Uterus (tissue), 4 donors: ENCODE data around the gene GRK6. TPM values are rescaled to one million over a fixed set of nuclear protein-coding genes. Genes with fewer than 3 reads are reported as not detected.

Source experiments
- DNase-seq, 2 donors: peaks; one replicate each; pipeline ENCODE4 v3.0.0-alpha.2; 2019 to 2020
- H3K27ac ChIP-seq, 2 donors: fragments of 200-600 bp; sonication (generic); 1 replicate in 1 of 2; 2 replicates in 1 of 2; pipeline ENCODE4 v1.5.1; 2016 to 2018
- H3K27me3 ChIP-seq, 2 donors: fragments of 200-600 bp; sonication (generic); one replicate each; pipeline ENCODE4 v1.5.1; 2018 to 2019; ENCODE audit warnings: control low read depth in 1 of 2
- H3K36me3 ChIP-seq, 2 donors: fragments of 200-600 bp; sonication (generic); one replicate each; pipeline ENCODE4 v1.5.1; 2019; ENCODE audit warnings: control low read depth in 1 of 2
- H3K4me1 ChIP-seq, 2 donors: fragments of 200-600 bp; sonication (generic); one replicate each; pipeline ENCODE4 v1.5.1; 2018 to 2019; ENCODE audit warnings: control low read depth in 1 of 2
- H3K4me3 ChIP-seq, 2 donors: fragments of 200-600 bp; sonication (generic); 1 replicate in 1 of 2; 2 replicates in 1 of 2; pipeline ENCODE4 v1.5.1; 2018 to 2019; ENCODE audit warnings: mild to moderate bottlenecking in 1 of 2
- H3K9me3 ChIP-seq, 2 donors: fragments of 200-600 bp; sonication (generic); one replicate each; pipeline ENCODE4 v1.5.1; 2019; ENCODE audit warnings: control low read depth in 1 of 2
- POLR2A ChIP-seq, 2 donors: fragments of 450-650 bp; IDR thresholded peaks; one replicate each; pipeline ENCODE4 v1.6.1; 2016; ENCODE audit warnings: antibody characterized with exemption in 2 of 2, mild to moderate bottlenecking in 1 of 2, moderate library complexity in 1 of 2
- intact Hi-C: fragments of 100-400 bp; cut with DNase I; formaldehyde crosslinking; loops from one replicate; pipeline ENCODE4 v1.15.1; 2023; ENCODE audit warnings: low total_unique reads
- total RNA-seq, 4 donors: library from RNA; depleted of rRNA in 3 of 4; stranded (reverse); fragments of >200 nt in 3 of 4; gene quantifications; one replicate each; pipeline versions ENCODE4 v1.1.0 to v1.2.4, GENCODE V29; 2014 to 2023
- TF ChIP-seq, protein P1 (sequence below), 4 experiments: fragments of 200-600 bp in 2 of 4; fragments of 450-650 bp in 2 of 4; sonication (generic) in 2 of 4; IDR thresholded peaks; one replicate each; pipeline ENCODE4 v1.5.1; 2016 to 2019; ENCODE audit warnings: antibody characterized with exemption in 4 of 4, mild to moderate bottlenecking in 2 of 4, moderate library complexity in 1 of 4
- donor health status: DM: yes; HTN: yes; CAD: no.

The GRK6 gene
- total RNA-seq, 4 donors from 2014 or later: 16.4 to 29.8 (median 20.9) TPM

DNA sequence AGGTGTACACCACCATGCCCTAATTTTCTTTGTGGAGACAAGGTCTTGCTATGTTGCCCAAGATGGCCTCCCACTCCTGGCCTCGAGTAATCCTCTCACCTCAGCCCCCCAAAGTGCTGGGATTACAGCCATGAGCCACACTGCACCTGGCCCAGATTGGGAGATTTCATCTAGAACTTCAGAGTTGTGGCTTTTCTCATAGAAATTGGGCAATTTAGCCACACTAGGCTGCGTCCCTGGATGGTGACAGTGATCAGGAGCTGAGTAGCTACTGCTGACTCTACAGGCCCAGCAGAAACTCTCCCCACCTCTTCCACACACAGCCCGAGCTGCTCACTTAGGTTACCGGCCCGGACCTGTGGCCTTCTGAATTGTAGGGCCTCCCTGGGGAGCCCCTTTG, 33.7 kb upstream of the GRK6 start:
- Histone ChIP-seq H3K4me3 (no peak overlapping the region), H3K27me3 (no peaks in the 10 kb centered on the region), H3K36me3 (no peaks in the 10 kb centered on the region), H3K9me3 (no peaks in the 10 kb centered on the region), H3K27ac (no peak overlapping the region), H3K4me1 (no peaks in the 10 kb centered on the region)
- no peak for TF ChIP-seq POLR2A (IDR thresholded peaks at IDR 0.05)
- TF ChIP-seq, protein P1, sequence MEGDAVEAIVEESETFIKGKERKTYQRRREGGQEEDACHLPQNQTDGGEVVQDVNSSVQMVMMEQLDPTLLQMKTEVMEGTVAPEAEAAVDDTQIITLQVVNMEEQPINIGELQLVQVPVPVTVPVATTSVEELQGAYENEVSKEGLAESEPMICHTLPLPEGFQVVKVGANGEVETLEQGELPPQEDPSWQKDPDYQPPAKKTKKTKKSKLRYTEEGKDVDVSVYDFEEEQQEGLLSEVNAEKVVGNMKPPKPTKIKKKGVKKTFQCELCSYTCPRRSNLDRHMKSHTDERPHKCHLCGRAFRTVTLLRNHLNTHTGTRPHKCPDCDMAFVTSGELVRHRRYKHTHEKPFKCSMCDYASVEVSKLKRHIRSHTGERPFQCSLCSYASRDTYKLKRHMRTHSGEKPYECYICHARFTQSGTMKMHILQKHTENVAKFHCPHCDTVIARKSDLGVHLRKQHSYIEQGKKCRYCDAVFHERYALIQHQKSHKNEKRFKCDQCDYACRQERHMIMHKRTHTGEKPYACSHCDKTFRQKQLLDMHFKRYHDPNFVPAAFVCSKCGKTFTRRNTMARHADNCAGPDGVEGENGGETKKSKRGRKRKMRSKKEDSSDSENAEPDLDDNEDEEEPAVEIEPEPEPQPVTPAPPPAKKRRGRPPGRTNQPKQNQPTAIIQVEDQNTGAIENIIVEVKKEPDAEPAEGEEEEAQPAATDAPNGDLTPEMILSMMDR (IDR thresholded peaks at IDR 0.05): no peak
- intact Hi-C loops: no loop called here
- DNase-seq: no peak

DNA sequence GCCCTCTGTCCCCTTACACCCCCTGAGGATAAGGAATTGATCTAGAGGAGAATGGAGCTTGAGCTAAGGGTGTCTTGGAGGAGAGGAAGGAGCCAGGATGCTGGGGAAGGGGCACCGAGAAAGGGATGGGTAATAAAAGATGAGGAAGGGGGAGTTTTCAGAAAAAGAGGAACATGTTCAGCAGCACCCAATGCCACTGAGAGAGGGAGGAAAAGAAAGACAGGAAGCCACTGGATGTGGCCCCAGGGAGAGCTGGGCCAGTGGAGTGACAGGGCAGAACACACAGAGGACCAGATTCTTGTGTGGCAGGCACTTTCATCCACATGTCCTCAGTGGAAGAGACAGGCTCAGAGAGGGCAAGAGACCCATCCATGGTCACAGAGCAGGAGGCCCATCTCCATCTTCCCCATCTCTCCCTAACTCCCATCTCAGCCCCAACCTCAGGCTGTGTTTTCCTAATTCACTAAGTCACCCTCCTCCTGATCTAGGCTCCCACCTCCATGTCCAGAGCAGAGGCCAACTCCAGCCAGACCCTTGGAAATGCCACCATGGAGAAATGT, 33.2 kb upstream of the GRK6 start:
- Histone ChIP-seq H3K36me3 (no peaks in the 10 kb centered on the region), H3K9me3 (no peaks in the 10 kb centered on the region), H3K27ac (no peak overlapping the region), H3K4me3 (no peak overlapping the region), H3K4me1 (no peaks in the 10 kb centered on the region), H3K27me3 (no peaks in the 10 kb centered on the region)
- no peak for TF ChIP-seq POLR2A (IDR thresholded peaks at IDR 0.05)
- TF ChIP-seq, protein P1 (IDR thresholded peaks at IDR 0.05): no peak
- intact Hi-C loops: no loop called here
- no peak for DNase-seq

DNA sequence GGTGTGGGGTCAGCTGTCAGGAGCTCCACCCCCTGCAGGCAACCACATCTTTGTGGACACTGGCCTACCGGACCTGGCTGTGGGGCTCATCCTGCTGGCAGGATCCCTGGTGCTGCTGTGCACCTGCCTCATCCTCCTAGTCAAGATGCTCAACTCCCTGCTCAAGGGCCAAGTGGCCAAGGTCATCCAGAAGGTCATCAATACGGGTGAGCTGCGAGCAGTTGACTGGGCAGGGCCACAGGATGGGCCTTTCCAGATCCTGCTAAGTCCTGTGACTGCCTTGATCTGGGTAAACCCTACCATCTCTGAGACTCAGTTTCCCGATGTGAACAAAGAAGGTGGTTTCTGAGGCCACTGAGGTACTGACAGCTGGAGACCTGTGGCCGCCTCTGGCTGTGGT, 32.5 kb upstream of the GRK6 start:
- peaks cover 0 to 4% of the 10 kb centered on the region in 2 donors for H3K27me3 ChIP-seq
- intact Hi-C loops: no loop called here
- H3K4me3 ChIP-seq: no peak overlapping the region

DNA sequence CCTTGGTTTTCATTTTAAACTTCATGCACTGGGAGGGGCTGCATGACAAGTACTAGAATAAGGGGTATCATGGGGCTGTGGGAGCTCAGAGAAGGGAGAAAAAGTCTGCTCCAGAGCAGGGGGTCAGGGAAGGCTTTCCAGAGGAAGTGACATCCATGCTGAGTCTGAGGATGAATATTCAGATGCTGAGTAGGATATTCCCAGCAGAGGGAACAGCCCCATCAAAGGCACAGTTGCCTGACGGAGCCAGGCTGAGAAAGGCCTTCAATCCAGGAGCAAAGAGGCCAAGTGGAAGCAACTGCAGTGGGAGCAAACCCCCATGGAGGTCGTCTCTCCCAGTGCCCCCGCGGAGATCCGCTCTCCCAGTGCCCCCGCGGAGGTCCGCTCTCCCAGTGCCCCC, 30.4 kb upstream of the GRK6 start:
- Histone ChIP-seq H3K9me3 (no peaks in the 10 kb centered on the region), H3K36me3 (no peaks in the 10 kb centered on the region), H3K4me1 (peaks cover 0 to 8% of the 10 kb centered on the region in 2 donors), H3K27ac (no peak overlapping the region), H3K27me3 (peaks cover 11 to 18% of the 10 kb centered on the region in 2 donors), H3K4me3 (no peak overlapping the region)
- no peak for TF ChIP-seq POLR2A (IDR thresholded peaks at IDR 0.05)
- TF ChIP-seq, protein P1 (IDR thresholded peaks at IDR 0.05): no peak
- intact Hi-C loops: no loop called here
- no peak for DNase-seq

More for the DNA sequence above, 32.5 kb upstream of the GRK6 start:
- TF ChIP-seq, protein P1 (IDR thresholded peaks at IDR 0.05): no peak
- Histone ChIP-seq H3K9me3 (no peaks in the 10 kb centered on the region), H3K27ac (no peak overlapping the region), H3K4me1 (no peaks in the 10 kb centered on the region), H3K36me3 (no peaks in the 10 kb centered on the region)
- no peak for DNase-seq

DNA sequence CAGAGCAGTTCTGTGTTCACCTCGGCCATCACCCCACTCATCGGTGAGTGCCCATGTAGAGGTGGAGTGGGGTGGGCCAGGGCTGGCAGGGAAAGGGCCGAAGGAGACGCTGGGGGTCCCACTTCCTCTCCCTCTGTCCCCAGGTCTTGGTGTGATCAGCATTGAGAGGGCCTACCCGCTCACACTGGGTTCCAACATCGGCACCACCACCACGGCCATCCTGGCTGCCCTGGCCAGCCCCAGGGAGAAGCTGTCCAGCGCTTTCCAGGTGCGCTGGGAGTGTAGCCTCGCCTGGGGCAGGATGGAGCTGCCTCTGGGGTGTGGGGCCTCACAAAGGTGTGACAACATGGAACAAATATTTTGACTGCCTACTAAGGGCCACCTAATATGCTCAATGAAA, 29.7 kb upstream of the GRK6 start:
- intact Hi-C loops: no loop called here
- Histone ChIP-seq H3K4me1 (peaks cover 0 to 8% of the 10 kb centered on the region in 2 donors), H3K4me3 (no peak overlapping the region), H3K27me3 (peaks cover 17 to 25% of the 10 kb centered on the region in 2 donors), H3K9me3 (no peaks in the 10 kb centered on the region), H3K36me3 (no peaks in the 10 kb centered on the region), H3K27ac (no peak overlapping the region)
- TF ChIP-seq, protein P1 (IDR thresholded peaks at IDR 0.05): no peak
- no peak for TF ChIP-seq POLR2A (IDR thresholded peaks at IDR 0.05)
- no peak for DNase-seq
